GM12864 (cell line): ENCODE results near the gene PAM.
A peak's percentile ranks its signal among the peaks of the same experiment; 100 is the strongest.

Experiments
- DNase-seq: peaks from one replicate; pipeline ENCODE4 v3.0.0-alpha.2; 2011; ENCODE audit warnings: low read depth
- H3K4me3 ChIP-seq: 2 replicates; pipeline ENCODE4 v1.5.1; 2011; ENCODE audit warnings: mild to moderate bottlenecking, low read depth, low read length, control low read depth
- TF ChIP-seq, protein P1 (sequence below): IDR thresholded peaks from 2 replicates; pipeline ENCODE4 v1.5.1; 2011; ENCODE audit warnings: low read depth, mild to moderate bottlenecking, moderate library complexity, low read length, control low read depth, inconsistent platforms; ENCODE audit errors: missing control alignments

The PAM gene

DNA sequence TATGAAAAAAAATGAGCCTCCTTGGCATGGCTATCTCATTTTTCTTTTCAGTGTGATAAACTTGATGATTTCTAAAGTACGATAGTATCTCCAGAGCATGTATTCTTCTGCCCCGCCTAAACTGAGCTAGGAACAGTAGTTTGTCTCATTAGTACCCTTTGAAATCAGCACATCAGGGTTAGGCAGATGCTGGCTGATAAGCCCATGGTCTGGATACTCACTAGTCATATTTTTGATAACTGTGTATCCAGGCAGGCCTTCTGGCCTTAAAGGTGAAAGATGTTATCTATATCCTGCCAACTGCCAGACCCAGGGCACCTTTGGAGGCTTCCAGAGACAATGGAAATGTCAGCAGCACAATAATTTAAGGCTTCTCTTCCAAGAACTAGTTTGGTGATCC, 261.1 kb downstream of the PAM start:
- DNase-seq, result no peak
- TF ChIP-seq, protein P1, sequence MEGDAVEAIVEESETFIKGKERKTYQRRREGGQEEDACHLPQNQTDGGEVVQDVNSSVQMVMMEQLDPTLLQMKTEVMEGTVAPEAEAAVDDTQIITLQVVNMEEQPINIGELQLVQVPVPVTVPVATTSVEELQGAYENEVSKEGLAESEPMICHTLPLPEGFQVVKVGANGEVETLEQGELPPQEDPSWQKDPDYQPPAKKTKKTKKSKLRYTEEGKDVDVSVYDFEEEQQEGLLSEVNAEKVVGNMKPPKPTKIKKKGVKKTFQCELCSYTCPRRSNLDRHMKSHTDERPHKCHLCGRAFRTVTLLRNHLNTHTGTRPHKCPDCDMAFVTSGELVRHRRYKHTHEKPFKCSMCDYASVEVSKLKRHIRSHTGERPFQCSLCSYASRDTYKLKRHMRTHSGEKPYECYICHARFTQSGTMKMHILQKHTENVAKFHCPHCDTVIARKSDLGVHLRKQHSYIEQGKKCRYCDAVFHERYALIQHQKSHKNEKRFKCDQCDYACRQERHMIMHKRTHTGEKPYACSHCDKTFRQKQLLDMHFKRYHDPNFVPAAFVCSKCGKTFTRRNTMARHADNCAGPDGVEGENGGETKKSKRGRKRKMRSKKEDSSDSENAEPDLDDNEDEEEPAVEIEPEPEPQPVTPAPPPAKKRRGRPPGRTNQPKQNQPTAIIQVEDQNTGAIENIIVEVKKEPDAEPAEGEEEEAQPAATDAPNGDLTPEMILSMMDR, result no peak
- H3K4me3 ChIP-seq, result no peak overlapping the region

DNA sequence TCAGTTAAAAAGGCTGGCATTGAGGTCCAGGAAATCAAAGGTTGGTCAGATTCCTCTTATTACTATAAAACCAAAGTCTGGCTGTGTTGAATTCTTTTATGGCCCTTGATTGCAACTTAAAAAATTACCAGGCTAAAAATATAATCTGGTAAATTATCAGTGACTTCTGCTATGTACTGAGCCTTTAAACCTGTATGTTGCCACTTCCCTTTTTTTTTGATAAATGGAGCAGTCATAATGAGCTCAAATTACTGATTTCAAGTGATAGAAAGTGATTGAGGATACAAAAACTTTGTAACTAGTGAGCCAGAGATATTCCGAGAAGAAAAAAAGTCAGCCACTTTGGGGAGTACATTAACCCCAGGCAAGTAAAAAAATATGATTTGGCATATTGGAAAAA, 264.7 kb downstream of the PAM start:
- TF ChIP-seq, protein P1, result no peak
- H3K4me3 ChIP-seq, result no peak overlapping the region
- no peak for DNase-seq

DNA sequence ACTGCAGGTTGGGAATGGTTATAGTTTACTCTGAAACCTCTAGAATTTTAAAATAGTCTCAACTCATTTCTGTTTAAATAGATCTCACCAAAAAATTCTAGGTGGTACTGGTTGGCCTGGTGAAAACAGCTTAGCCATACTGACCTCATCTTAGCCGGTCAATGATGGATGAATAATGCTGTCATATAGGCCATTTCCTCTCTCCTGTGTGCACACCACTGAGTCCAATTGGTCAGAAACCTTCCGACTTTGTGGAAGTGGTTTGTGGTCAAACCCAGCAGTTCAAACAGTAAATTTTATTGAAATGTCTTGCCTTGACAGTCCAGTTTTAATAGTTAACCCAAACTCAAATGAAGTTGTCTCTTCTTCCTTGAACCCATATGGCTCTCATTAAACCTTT, 266.2 kb downstream of the PAM start:
- H3K4me3 ChIP-seq, result no peak overlapping the region
- TF ChIP-seq, protein P1, result no peak
- DNase-seq, result no peak

DNA sequence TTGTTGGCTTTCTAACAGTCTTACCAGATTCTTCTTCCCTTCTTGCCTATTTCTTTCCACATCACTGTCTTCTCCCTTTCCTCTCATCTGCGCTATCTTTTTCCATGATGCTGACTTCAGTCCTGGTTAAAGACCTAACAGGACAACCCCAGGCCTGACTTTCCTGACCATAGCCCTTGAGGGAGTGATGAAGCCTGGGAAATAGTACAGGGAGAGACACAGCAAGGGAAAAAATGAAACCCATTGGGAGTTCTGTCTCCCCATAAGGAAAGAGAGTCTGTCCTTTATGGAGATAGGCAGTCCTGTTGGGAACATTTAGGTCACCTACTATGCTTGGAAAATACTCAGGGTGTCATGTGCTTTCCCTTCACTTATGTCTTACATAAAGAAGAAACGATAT, 272.2 kb downstream of the PAM start:
- TF ChIP-seq, protein P1, result no peak
- DNase-seq, result no peak
- no peak overlapping the region for H3K4me3 ChIP-seq

DNA sequence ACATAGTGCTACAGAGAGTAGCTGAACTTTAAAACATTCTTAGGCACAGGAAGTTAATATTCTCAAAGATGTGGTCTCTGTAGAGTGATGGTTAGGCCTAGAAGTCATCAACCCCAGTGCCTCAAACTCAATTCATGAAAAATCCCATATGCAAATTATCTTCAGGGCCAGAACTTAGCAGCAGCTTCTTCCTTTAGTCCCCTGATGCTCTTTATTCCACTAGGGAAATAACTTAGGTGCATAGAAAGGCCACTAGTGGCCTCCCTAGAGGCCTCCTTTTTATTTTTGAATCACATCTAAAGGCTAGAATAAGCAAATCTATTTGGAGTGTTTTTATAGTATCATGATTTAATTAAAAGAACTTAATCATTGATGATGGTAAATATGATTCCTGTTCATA, 276.5 kb downstream of the PAM start:
- TF ChIP-seq, protein P1, result peak; percentile 24
- H3K4me3 ChIP-seq, result no peak overlapping the region
- no peak for DNase-seq

DNA sequence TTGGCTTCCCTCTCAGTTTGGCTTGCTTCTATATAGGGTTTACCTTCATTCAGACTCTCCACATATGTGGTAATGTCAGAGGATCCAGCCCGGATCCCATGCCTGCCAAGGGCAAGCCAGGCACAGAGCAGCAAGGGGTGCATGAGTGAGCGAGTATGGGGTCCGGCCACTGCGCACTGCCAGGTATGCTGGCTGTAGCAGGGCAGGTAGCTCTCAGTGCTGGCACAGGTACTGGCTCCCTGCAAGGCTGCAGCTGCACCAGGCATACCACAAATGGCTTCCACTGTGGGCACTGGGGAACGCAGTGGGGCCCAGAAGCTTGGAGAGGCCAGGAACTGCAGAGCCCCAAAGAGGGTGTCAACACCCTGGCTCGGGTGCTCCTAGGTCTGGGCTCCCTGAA, 278.6 kb downstream of the PAM start:
- no peak overlapping the region for H3K4me3 ChIP-seq
- no peak for DNase-seq
- TF ChIP-seq, protein P1, result no peak

DNA sequence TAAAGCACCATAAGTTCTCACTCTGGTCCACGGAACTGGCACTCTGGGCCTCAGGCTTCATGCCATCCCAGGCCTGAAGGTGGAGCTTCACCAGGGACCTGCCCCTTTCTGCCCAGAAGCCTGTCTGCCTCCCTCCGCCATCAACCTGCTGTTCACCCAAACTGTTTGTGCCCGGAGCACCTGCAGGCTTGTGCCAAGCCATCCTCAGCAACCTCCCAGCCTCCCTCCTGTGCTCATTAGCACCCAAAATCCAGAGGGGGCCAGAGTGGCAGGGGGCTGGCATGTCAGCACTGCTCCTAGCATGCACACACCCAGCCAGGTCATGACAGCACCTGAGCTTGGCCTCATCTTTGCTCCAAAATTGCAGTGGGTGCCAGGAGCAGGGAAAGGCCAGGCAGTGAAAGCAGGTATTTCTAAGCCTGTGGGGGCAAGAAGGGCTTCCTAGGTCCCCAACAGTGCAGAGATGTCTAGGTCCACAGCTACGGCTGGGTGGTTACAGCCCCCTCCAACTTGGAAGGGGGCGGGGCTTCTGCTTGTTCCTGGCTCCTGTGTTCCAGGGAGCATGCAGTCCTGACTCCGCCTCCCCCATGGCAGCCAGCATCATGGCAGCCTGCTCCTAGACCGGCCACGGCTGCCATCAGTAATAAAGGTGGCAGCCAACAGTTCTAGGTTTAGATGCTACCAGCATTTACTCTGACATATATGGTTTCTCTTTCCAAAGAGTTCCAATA, 279.7 kb downstream of the PAM start:
- TF ChIP-seq, protein P1, result no peak
- no peak overlapping the region for H3K4me3 ChIP-seq
- no peak for DNase-seq
